ENCODE measurements around the gene ABITRAM. TPM values are rescaled to one million over a fixed set of nuclear protein-coding genes. Genes with fewer than 3 reads are reported as not detected.

Gene ABITRAM
- total and polyA plus RNA-seq, 11 donors: 8.2 to 17.0 (median 12.9) TPM

GRCh38 chr9:108910402-108910801, 23.8 kb upstream of the ABITRAM start:
- ATAC-seq (no peak), DNase-seq (no peak)
- Histone ChIP-seq H3K27ac (no peak overlapping the region), H3K27me3 (no peaks in the 10 kb centered on the region), H3K36me3 (peaks cover 0 to 99% (median 91%) of the 10 kb centered on the region in 9 donors), H3K4me1 (no peaks in the 10 kb centered on the region), H3K4me3 (no peak overlapping the region), H3K9me3 (no peaks in the 10 kb centered on the region)
- intact Hi-C loops (cut with DNase I): no loop called here
- TF ChIP-seq POLR2A (IDR thresholded peaks at IDR 0.05): no peak
- TF ChIP-seq, protein P1, sequence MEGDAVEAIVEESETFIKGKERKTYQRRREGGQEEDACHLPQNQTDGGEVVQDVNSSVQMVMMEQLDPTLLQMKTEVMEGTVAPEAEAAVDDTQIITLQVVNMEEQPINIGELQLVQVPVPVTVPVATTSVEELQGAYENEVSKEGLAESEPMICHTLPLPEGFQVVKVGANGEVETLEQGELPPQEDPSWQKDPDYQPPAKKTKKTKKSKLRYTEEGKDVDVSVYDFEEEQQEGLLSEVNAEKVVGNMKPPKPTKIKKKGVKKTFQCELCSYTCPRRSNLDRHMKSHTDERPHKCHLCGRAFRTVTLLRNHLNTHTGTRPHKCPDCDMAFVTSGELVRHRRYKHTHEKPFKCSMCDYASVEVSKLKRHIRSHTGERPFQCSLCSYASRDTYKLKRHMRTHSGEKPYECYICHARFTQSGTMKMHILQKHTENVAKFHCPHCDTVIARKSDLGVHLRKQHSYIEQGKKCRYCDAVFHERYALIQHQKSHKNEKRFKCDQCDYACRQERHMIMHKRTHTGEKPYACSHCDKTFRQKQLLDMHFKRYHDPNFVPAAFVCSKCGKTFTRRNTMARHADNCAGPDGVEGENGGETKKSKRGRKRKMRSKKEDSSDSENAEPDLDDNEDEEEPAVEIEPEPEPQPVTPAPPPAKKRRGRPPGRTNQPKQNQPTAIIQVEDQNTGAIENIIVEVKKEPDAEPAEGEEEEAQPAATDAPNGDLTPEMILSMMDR (IDR thresholded peaks at IDR 0.05): no peak

GRCh38 chr9:108910914-108911313, 23.3 kb upstream of the ABITRAM start:
- Histone ChIP-seq H3K36me3 (peaks cover 0 to 99% (median 92%) of the 10 kb centered on the region in 9 donors), H3K27ac (no peak overlapping the region), H3K4me3 (no peak overlapping the region), H3K4me1 (no peaks in the 10 kb centered on the region), H3K9me3 (no peaks in the 10 kb centered on the region), H3K27me3 (no peaks in the 10 kb centered on the region)
- no peak for TF ChIP-seq POLR2A (IDR thresholded peaks at IDR 0.05)
- TF ChIP-seq, protein P1 (IDR thresholded peaks at IDR 0.05): no peak
- DNase-seq (no peak), ATAC-seq (no peak)
- WGBS, 4 donors: 88 to 98% (median 96%) methylated on average over 2 of the region's 2 CpGs
- intact Hi-C loops (cut with DNase I): no loop called here

- DNase-seq (no peak), ATAC-seq (no peak)
- no peaks in the 10 kb centered on the region for H3K27me3 ChIP-seq
- H3K9me3 ChIP-seq: no peaks in the 10 kb centered on the region
- 30 to 48% (median 40%) methylated on average over 1 of the region's 1 CpG for WGBS, 4 donors
- no peak overlapping the region for H3K27ac ChIP-seq
- TF ChIP-seq POLR2A (IDR thresholded peaks at IDR 0.05): no peak
- TF ChIP-seq, protein P1 (IDR thresholded peaks at IDR 0.05): no peak
- intact Hi-C loops (cut with DNase I): no loop called here
- H3K4me3 ChIP-seq: no peak overlapping the region
- H3K36me3 ChIP-seq: peaks cover 0 to 99% (median 91%) of the 10 kb centered on the region in 9 donors
- H3K4me1 ChIP-seq: no peaks in the 10 kb centered on the region
These were observed 22.4 kb upstream of the ABITRAM start for GRCh38 chr9:108911820-108912219.

GRCh38 chr9:108913391-108913790, 20.8 kb upstream of the ABITRAM start:
- Histone ChIP-seq H3K27me3 (no peaks in the 10 kb centered on the region), H3K4me3 (no peak overlapping the region), H3K4me1 (no peaks in the 10 kb centered on the region), H3K36me3 (peaks cover 0 to 99% (median 90%) of the 10 kb centered on the region in 9 donors), H3K27ac (no peak overlapping the region), H3K9me3 (no peaks in the 10 kb centered on the region)
- TF ChIP-seq, protein P1 (IDR thresholded peaks at IDR 0.05): no peak
- no peak for TF ChIP-seq POLR2A (IDR thresholded peaks at IDR 0.05)
- 94 to 96% (median 95%) methylated on average over 5 of the region's 5 CpGs for WGBS, 4 donors
- intact Hi-C loops (cut with DNase I): no loop called here
- ATAC-seq: no peak
- no peak for DNase-seq
